GM19467 (cell line): Measurements from ENCODE around the gene MRPL19.
"Not testable (repeated sequence)": the region's sequence is repeated elsewhere in the genome, so short reads cannot be mapped to it uniquely, and the experiment has no call there.

Source experiments
- ATAC-seq: cut with Tn5 transposase; IDR thresholded peaks from one replicate; pipeline ENCODE4 v1.9.1; 2021; ENCODE audit warnings: mild to moderate bottlenecking, moderate library complexity; ENCODE audit not compliant: unreplicated experiment

Gene MRPL19

GRCh38 chr2:75657798-75658197 is 11.2 kb downstream of the MRPL19 start:
- ATAC-seq: no peak

- no peak for ATAC-seq
These were observed 20.3 kb downstream of the MRPL19 start for GRCh38 chr2:75666911-75667310.

- ATAC-seq: no peak
These were observed 21.3 kb downstream of the MRPL19 start for GRCh38 chr2:75667884-75668283.

- not testable (repeated sequence) for ATAC-seq
These were observed 28.8 kb downstream of the MRPL19 start for GRCh38 chr2:75675423-75675822.

GRCh38 chr2:75675908-75676307 is 29.3 kb downstream of the MRPL19 start:
- no peak for ATAC-seq

- ATAC-seq: no peak
These were observed 29.9 kb downstream of the MRPL19 start for GRCh38 chr2:75676464-75676863.

- ATAC-seq: no peak
These were observed 33.0 kb downstream of the MRPL19 start for GRCh38 chr2:75679556-75679955.

- no peak for ATAC-seq
These were observed 33.8 kb downstream of the MRPL19 start for GRCh38 chr2:75680402-75680801.

- not testable (repeated sequence) for ATAC-seq
These were observed 36.8 kb downstream of the MRPL19 start for GRCh38 chr2:75683430-75683829.

GRCh38 chr2:75688196-75688595 is 41.6 kb downstream of the MRPL19 start:
- ATAC-seq: no peak

GRCh38 chr2:75698918-75699317 is 52.3 kb downstream of the MRPL19 start:
- ATAC-seq: no peak

- ATAC-seq: no peak
These were observed 56.0 kb downstream of the MRPL19 start for GRCh38 chr2:75702593-75702992.

GRCh38 chr2:75703589-75704287 is 57.2 kb downstream of the MRPL19 start:
- no peak for ATAC-seq

- no peak for ATAC-seq
These were observed 59.3 kb downstream of the MRPL19 start for GRCh38 chr2:75705921-75706320.

- ATAC-seq: no peak
These were observed 61.3 kb downstream of the MRPL19 start for GRCh38 chr2:75707901-75708300.

- no peak for ATAC-seq
These were observed 62.7 kb downstream of the MRPL19 start for GRCh38 chr2:75709297-75709696.

GRCh38 chr2:75710220-75710576 is 63.6 kb downstream of the MRPL19 start:
- no peak for ATAC-seq

GRCh38 chr2:75710577-75711253 is 64.1 kb downstream of the MRPL19 start, which contains the start of gene GCFC2:
Gene GCFC2 (minus strand): TSS chr2:75710915. CDS start chr2:75710855, 60 bp downstream.
- peak; percentile 95 for ATAC-seq

- not testable (repeated sequence) for ATAC-seq
These were observed 65.0 kb downstream of the MRPL19 start for GRCh38 chr2:75711590-75711989.

GRCh38 chr2:75716406-75716805 is 69.8 kb downstream of the MRPL19 start:
- ATAC-seq: no peak

- no peak for ATAC-seq
These were observed 73.0 kb downstream of the MRPL19 start for GRCh38 chr2:75719616-75720015.

- no peak for ATAC-seq
These were observed 73.9 kb downstream of the MRPL19 start for GRCh38 chr2:75720525-75720924.
